GM12864 (cell line): ENCODE results near the gene CA10.

ENCODE experiments used
- DNase-seq: peaks from one replicate; pipeline ENCODE4 v3.0.0-alpha.2; 2011; ENCODE audit warnings: low read depth
- H3K4me3 ChIP-seq: 2 replicates; pipeline ENCODE4 v1.5.1; 2011; ENCODE audit warnings: mild to moderate bottlenecking, low read depth, low read length, control low read depth
- CTCF ChIP-seq: IDR thresholded peaks from 2 replicates; pipeline ENCODE4 v1.5.1; 2011; ENCODE audit warnings: low read depth, mild to moderate bottlenecking, moderate library complexity, low read length, control low read depth, inconsistent platforms; ENCODE audit errors: missing control alignments

The CA10 gene

GRCh38 chr17:51673070-51673469 is 485.4 kb downstream of the CA10 start:
- no peak for DNase-seq
- no peak for TF ChIP-seq CTCF
- no peak overlapping the region for H3K4me3 ChIP-seq

- no peak for DNase-seq
- no peak for TF ChIP-seq CTCF
Observed at GRCh38 chr17:51672065-51672464, 486.4 kb downstream of the CA10 start.

DNA sequence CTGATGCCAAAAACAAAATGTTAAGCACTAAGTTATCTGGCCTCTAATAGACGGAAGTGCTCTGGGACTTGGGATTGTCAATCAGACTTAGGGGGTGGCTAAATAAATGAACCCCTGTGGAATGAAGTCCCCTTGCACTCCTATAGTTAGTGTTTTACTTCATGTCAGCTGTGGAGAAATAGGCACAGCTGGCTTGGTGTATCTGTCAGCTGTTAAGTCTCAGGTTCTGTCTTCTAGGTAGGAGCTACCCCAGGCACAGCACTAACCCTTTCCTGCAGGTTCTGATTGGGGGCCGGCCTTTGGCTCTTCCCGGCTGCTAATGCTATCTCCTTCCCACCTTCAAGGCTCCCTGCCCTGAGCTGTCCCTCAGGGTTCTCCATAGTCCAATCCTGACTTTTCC is 487.6 kb downstream of the CA10 start:
- TF ChIP-seq CTCF = no peak
- DNase-seq = no peak

More at GRCh38 chr17:51672065-51672464, 486.4 kb downstream of the CA10 start:
- H3K4me3 ChIP-seq = no peak overlapping the region

GRCh38 chr17:51668963-51669246 is 489.6 kb downstream of the CA10 start:
- TF ChIP-seq CTCF = no peak
- H3K4me3 ChIP-seq = no peak overlapping the region
- no peak for DNase-seq

More for the DNA sequence above, 487.6 kb downstream of the CA10 start:
- no peak overlapping the region for H3K4me3 ChIP-seq

DNA sequence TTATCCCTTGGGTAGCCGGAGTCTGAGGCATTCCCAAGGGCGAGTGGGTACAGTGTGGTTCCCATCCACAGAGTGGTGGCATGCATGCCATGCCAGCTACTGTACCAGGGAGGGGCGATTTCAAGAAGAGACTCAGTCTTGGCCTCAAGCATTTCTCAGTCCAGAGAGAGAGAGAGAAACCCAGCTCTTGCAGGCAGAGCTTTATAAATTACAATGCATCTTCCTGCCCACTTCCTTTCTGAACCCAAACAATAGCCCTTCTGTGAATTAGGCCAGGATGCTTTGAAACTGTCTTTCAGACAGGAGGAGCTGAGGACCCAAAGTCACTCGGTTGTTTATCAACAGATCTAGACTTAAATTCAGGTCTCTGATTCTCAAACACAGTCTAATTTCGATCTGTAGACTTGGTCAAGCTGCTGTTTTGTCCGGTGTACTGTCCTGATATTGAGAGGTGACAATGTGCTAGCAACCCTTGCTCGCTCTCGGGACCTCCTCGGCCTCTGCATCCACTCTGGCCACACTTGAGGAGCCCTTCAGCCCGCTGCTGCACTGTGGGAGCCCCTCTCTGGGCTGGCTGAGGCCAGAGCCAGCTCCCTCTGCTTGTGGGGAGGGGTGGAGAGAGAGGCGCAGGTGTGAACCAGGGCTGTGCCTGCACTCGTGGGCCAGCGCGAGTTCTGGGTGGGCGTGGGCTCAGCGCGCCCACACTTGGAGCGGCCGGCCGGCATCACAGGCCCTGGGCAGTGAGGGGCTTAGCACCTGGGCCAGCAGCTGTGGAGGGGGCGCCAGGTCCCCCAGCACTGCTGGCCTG is 490.2 kb downstream of the CA10 start:
- no peak overlapping the region for H3K4me3 ChIP-seq
- no peak for DNase-seq
- TF ChIP-seq CTCF = no peak

- H3K4me3 ChIP-seq = no peak overlapping the region
- DNase-seq = no peak
- no peak for TF ChIP-seq CTCF
Observed at GRCh38 chr17:51667706-51668083, 490.8 kb downstream of the CA10 start.
